HG02588 (cell line): ENCODE results near the gene GGACT.
A peak's percentile ranks its signal among the peaks of the same experiment; 100 is the strongest.
"Not testable (repeated sequence)": the region's sequence is repeated elsewhere in the genome, so short reads cannot be mapped to it uniquely, and the experiment has no call there.

Experiments used
- ATAC-seq: cut with Tn5 transposase; IDR thresholded peaks from one replicate; pipeline ENCODE4 v1.9.1; 2021; ENCODE audit warnings: mild to moderate bottlenecking, moderate library complexity; ENCODE audit not compliant: unreplicated experiment

GGACT gene

DNA sequence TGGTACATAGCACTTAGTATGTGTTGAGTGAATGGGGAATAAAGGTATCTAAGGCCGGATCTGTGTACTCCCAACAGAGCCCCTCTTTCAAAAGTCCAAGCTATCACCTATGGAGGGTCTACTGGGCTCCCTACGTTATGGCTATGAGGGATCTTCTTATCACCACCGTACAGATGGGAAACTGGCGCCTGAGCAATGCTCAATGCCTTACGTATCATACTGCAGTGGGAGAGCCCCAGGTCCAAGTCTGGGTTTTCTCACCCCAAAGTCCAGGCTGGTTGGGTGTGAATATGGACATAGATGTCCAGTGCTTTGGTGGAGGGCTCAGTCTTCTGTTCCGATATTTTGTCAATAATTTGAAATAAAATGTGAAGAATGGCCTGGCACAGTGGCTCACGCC lies 13.1 kb upstream of the GGACT start:
- no peak for ATAC-seq

DNA sequence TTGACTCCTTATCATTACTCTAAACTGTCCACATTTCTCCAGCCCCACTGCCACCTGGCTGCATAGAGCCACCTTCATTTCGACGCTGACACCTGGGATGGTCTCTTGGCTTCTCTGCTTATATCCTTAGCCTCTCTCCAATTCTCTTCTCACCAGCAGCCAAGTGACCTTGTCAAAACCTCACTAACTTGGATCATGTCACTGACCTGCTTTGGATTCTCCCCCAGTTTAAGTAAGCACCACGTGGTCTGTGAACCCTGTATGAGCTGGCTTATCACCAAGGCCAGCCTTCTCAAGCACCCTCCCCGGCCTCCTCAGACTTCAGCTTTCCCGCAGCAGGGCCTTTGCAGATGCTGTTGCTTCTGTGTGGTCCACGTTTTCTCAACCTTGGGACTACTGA lies 12.3 kb upstream of the GGACT start:
- no peak for ATAC-seq

DNA sequence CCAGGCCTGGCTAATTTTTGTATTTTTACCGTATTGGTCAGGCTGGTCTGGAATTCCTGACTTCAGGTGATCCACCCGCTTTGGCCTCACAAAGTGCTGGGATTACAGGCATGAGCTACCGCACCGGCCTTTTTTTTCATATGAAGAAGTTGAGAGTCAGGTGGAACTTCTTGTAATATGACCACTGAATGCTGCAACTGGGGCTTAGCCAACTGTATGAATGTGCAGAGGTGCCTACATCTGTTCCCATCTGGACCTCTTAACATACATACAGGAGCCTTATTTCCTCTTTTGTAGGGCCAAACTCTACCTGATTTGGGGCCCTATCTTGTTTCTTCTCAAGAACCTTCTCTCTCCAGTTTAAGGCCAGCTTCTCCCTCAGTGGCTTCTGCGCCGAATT lies 11.9 kb upstream of the GGACT start:
- no peak for ATAC-seq

DNA sequence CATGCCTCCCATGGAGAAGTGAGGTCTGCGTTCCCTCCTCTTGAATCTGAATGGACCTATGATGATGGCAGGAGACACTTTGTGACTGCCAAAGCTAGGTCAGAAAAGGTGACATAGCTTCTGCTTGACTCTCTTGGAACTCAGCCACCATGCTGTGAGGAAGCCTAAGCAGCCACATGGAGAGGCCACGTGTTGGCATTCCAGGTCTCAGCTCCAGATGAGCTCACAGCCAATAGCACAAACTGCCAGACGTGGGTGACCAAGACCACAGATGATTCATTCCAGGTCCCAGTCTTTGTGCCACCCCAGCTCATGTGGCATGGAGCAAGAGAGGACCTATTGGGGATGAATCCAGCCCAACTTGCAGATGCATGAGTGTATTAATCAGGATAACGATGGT lies 8.7 kb upstream of the GGACT start:
- ATAC-seq = no peak

DNA sequence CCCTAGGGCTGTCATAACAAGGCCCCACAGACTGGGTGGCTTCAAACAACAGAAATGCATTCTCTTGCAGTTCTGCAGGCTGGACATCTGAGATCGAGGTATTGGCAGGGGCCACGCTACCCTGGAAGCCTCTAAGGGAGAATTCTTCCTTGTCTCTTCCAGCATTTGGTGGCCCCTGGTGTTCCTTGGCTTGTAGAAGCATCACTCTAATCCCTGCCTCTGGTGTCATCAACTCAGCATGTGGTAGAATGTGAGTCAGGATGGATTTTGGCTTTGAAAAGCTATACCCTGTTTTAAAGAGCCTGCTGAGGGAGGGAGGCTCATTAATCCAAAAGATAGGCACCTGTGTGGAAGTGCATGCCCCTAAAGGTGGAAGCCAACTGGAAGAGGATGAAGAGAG lies 7.9 kb upstream of the GGACT start:
- ATAC-seq = no peak

DNA sequence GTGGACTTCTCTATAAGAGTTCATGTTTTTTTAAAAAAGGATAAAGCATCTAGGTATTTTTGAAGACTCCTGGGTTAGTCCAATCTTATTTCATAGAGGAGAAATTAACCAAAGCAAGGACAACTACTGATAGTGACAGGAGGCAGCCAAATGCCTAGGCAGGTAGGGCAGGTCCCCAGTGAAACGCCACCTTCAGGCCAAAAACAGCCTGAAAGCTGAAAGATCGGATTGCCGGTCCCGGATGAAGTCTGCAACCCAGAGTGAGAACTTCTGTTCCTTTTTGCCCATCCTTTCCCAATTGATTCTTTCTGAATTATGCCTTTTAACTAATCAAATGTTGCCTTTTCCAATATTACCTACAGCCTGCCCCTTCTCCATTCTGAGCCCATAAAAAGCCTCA lies 6.1 kb upstream of the GGACT start:
- no peak for ATAC-seq

DNA sequence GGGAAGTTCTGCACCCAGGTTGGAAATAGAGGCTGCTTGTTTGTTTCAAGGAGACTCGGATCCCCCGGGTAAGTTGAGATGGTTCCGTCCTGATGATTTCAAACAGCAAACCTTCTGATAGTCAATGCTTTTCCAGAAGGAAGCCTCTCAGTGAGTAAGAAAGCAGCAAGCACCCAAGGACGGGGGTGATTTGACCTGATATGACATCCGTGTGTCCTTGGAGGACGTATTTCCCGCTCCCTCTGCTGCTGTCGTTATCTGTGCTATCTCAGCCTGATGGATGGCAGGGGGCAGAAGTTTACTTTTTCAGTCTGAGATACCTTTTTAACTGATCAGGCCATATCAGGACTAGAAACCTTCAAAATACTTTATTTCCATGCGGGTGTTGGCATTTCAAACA lies 5.7 kb upstream of the GGACT start:
- ATAC-seq = no peak

DNA sequence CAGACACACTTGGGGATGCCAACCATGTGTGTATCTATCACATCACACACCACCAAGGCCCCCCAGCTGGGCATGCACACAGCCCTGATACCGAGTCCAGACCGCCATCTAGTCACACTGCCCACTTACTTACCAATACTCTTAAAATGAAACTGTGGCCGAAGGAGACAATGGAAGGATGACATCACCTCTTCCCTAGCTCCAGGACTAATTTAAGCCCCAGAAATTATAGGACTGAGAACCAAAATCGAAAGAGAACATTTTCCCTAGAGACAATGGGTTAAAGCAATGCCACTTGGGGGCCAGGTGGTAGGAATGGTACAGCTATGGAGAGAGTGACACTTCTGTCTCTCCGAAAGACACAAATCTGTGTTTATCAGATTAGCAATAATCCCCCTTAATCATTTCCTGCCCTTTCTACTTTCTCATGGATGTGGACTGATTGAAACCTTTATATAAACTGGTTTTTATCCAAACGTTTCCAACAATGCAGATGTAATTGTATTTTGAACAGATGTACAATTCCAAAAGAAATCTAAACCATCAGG lies 663 bp upstream of the GGACT start:
- no peak for ATAC-seq

DNA sequence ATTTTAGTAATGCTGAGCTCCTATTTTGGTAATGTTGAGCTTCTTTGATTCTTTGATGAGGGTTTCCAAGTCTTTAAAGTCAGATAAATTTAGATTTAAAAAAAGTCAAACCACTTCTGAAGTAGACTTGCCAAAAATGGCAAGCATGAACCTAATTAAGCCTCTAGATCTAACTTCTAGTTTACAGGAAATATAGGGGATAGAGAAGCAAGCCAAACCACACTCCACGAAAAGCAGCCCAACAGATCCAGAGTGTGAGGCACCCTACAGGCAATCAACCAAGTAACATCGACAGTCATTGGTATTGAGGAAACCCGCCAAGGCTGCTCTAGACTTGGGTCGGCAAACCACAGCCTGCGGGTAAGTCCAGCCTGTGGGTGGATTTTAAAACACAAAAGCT lies 3.7 kb downstream of the GGACT start:
- no peak for ATAC-seq

DNA sequence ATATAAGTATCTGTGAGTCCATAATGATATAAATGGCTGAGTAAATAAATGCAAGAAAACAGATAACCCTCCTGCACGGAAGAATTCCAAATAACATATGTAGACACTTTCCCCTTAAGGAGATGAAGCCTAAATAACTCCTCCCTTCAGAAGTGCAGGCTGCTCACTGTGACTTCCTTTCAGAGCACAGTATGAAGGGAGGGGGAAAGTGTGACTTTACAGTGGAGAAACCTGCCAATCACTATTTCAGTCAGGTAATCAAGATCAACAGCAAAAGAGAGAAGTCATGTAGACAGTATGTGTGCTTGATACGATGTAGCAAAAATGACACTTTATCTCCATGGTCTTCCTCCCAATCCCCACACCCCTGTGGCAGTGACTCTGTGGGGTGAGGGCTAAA lies 7.1 kb downstream of the GGACT start:
- ATAC-seq = no peak

DNA sequence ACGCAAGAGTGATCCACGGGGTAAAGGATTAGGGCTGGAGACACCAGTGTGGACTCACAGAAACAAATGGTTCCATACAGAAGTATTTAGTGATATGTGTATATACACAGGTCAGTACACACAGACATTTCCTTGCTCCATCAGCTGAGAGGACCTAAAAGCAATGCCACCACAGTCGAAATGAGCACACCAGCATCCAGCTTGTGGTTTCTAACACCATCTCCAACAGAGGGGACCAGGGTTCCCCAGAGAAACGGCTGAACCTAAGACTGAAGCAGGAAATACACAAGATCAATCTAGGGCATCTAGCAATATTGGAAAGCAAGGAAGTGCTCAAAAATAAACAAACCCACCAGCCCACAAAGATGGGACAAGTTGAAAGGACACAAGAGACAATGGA lies 7.6 kb downstream of the GGACT start:
- ATAC-seq = no peak

DNA sequence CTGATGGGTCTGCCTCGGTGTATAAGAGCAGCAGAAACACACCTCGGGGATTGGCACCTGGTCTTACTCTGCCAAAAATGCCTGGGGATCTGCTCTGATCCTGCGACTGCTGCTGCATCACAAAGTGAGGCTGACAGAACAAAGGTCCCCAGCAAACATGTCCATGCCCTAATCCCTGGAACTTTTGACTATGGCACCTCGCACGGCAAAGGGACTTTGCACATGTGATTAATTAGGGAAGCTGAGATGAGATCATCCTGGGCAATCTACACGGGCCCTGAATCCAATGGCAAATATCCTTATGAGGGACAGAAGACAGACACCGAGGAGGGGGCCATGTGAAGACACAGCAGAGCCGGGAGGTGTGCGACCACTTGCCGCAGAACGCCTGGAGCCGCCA lies 8.5 kb downstream of the GGACT start:
- no peak for ATAC-seq

DNA sequence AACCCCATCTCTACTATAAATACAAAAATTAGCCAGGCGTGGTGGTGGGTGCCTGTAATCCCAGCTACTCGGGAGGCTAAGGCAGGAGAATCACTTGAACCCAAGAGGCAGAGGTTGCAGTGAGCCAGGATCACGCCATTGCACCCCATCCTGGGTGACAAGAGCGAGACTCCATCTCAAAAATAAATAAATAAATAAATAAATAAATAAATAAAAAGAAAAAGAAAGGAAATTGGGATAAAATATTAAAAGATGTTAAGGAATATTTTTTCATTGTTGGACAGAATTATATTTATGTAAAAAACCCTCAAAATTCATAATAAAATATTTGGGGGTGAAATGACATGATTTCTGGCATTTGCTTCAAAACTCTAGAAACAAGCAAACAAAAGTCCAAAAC lies 11.3 kb downstream of the GGACT start:
- ATAC-seq = not testable (repeated sequence)

DNA sequence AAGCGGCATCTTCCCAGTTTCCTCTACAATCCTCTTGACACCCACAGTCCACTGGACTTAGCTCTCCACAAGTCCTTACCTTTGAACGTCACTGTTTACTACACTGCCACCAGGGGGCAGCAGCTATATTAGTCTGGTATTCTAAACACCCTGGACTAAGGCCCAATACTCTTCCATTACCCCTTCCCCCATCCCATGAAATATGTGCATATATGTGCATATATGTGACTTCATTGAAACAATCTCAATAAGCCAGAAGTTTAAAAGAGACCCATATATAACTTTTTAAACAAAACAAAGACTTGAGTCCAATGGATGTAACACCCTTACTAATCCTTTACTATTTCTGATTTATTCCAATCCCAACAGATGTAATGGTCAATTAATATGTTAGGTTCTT lies 15.5 kb downstream of the GGACT start:
- ATAC-seq = peak; percentile 89

DNA sequence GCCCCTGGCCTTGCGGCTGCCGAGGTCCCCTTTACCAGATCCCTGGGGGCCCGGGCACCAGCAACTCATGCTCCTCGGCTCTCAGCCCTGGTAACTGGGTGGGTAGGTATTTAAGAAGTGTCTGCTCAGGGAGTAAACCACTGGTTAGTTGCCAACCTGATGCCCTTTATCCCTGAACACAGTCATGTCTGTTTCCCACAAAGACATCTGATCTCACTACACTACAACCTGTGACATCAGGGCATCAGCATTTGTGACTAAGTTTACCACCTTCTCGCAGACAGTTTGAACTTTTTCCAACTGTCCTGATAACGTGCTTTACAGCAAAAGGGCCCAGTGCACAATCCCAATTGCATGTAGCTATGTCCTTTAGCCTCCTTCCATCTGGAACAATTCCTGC lies 22.0 kb downstream of the GGACT start:
- no peak for ATAC-seq

DNA sequence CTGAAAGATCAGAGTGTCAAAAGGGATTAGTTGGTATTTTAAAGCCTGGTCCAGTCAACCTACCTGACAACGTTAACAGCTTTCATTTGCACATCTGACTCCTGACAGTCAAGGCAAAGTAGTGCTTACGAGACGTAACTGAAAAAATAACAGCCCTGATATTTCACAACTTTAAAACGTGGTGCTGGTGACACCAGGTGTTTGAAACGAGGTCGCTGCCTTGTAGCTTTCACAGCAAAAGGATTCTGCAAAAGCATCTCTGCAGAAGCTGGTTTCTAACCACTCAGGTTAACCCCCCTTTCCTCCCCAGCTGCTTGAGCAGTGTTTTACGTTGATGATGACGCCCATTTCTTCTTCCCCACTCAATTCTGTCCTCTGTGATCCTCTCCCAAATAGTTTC lies 23.3 kb downstream of the GGACT start:
- no peak for ATAC-seq

DNA sequence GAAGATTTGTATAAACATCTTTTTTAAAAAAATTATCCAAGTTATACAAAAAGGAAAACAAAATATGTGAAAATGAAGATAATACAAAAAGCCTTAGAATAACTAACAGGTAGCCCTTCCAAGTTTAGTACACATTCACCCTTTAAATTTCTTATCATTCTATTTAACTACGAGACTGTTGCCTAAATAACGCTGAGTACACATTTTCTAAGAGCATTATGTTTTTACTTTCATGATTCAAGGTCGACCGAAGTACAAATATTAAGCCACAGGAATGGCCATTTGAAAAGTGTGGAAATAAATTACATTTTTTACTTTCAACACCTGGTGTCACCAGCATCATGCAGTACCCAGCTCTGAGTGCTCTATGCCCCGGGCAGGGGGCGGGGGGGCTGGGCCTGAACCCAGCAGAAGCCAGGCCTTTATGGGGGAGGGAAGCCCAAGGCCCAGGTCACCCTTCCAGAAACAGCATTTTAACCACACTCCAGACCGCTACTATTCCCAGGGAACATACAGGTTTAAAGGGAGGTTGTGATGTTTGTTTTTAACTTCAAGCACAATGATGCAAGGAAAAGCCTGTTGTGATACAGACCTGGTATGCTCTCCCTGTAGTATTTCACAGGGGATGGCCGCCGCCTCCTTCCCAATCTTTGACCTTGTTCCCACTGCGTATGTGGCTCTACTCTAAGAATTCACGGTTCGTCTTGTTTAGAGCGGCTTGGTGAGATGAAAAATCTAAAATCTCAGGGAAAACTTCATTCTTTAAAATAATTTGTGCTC lies 24.0 kb downstream of the GGACT start:
- no peak for ATAC-seq

DNA sequence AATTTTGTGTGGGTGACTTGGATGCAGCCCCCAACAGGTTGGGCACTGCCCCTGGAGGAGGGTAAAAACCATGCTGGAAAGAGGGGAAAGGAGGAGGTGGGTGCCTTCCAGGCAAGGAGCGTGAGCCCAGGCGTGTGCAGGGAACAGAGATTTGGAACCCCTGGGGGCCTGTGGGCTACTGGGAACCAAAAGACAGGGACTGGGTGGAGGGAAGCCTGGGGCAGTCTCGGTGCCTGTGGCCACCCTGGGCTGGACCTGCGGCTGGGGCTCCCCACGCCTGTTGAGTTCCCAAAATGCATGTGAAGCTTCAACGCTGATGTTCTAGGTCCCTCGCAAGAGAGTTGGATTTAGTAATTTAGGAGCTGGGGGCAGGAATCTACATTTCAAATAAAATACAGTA lies 24.8 kb downstream of the GGACT start:
- no peak for ATAC-seq

DNA sequence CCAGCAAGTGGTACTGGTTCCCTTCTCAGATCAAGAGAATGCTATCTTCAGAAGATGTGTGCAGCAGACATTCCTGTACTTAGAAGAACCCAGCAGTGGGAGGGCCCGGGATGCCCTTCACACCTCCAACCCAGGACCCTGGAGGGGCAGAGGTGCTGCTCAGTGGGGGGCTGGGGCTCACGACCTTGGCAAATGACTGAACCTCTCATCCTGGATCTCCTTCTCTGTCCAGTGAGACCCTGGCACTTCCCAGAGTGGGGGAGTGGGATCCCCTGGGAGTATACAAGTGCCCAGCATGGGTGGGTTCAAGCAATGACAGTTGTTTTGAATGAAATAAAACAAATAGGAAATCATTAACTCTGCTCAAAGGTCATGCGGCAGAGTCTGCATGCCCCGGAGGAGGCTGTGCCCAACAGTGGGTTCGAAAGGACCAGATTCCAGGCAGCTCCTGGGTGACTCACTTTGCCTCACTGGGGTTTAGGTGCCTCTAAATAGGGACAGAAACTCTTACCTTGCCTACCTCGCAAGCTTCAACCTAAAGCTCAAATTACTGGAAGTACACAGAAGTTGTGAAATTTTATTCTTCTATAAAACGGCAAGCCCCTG lies 26.9 kb downstream of the GGACT start:
- ATAC-seq = no peak

DNA sequence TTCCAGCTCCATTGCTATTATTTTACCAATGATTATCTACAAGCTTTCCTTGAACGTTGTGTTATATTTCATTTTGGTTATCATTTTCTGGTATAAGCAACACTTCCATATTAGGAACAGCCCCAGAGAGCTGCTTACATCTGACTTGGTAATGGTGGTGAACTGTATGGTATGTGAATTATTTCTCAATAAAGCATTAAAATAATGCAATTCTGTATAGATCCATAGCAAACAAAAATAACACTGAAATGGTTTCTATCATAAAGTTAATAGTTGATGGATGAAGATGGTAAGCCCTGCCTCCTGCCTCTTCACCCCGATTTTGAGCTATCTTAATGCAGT lies 27.5 kb downstream of the GGACT start:
- no peak for ATAC-seq

DNA sequence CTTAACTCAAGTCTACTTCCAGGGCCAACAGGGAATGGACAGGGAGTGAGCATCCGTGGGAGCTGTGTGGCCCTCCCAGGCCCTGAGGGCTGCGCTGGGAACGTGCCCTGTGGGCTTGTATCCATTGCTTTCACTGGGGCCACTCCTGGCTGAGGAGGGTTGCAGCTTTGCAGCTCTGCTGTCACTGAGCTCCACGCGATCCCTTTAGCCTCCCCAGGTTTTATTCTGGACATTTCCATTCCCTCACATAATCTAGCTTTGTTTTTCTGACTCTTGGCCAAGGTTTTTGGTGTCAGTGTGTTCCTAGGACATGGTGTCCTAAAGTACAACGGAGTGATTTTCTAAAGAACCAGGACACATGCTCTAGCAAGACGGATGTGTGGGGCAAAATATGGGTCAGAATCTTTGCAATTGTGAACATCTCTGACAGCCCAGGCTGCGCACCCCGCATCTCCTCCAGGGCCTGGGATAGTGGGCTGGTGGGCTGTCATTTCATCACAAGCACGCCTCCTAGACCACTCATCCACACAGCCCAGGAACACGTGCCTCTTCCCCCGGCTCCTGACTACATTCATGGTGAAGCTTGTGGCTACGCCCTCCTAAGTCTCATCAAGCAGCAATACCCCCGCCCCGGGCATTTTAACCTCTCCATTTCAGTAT lies 28.0 kb downstream of the GGACT start:
- no peak for ATAC-seq

DNA sequence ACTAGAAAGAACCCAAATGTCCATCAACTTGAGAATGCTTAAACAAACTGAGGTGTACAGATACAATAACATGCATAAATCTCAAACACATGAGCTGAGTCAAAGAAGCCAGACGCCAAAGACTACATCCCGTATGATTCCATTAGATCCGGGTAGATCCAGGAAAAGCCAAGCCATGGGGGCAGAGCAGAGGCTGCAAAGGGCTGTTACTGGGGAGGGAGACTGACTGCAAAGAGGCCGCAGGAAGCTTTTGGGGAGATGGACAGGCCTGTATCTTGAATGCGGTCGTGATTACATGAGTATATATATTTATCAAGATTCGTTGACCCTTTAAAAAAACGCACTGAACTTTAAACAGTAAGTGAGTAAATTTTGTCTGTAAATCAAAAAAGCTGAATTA lies 28.7 kb downstream of the GGACT start:
- no peak for ATAC-seq
